Muscle layer of duodenum (tissue), 2 donors: ENCODE results near the gene COL21A1.

ENCODE experiments used
- H3K27ac ChIP-seq: one replicate; pipeline ENCODE4 v1.7.0; 2013; ENCODE audit warnings: mild to moderate bottlenecking, low read length
- H3K27me3 ChIP-seq: one replicate; pipeline ENCODE4 v1.7.0; 2013; ENCODE audit warnings: low read depth, mild to moderate bottlenecking, control low read depth, low read length
- H3K36me3 ChIP-seq, 2 donors: one replicate each; pipeline ENCODE4 v1.7.0; 2013; ENCODE audit warnings: low read length in 2 of 2, control low read depth in 1 of 2, mild to moderate bottlenecking in 1 of 2; ENCODE audit not compliant: insufficient read depth in 2 of 2, control insufficient read depth in 1 of 2
- H3K4me1 ChIP-seq, 2 donors: one replicate each; pipeline ENCODE4 v1.7.0; 2013; ENCODE audit warnings: low read length in 2 of 2, mild to moderate bottlenecking in 2 of 2, control low read depth in 1 of 2, moderate library complexity in 1 of 2; ENCODE audit not compliant: insufficient read depth in 2 of 2, control insufficient read depth in 1 of 2
- H3K4me3 ChIP-seq, 2 donors: one replicate each; pipeline ENCODE4 v1.7.0; 2013; ENCODE audit warnings: low read length in 2 of 2, low read depth in 1 of 2, mild to moderate bottlenecking in 1 of 2
- H3K9me3 ChIP-seq, 2 donors: one replicate each; pipeline ENCODE4 v1.7.0; 2013; ENCODE audit warnings: low read length in 2 of 2, control low read depth in 1 of 2, mild to moderate bottlenecking in 1 of 2; ENCODE audit not compliant: control insufficient read depth in 1 of 2
- donor health status: healthy.

The COL21A1 gene

GRCh38 chr6:56172144-56172543 is 75.2 kb downstream of the COL21A1 start:
- Histone ChIP-seq H3K9me3 (peaks cover 9 to 33% of the 10 kb centered on the region in 2 donors), H3K36me3 (peaks cover 0 to 3% of the 10 kb centered on the region in 2 donors)

GRCh38 chr6:56169366-56169765 is 78.0 kb downstream of the COL21A1 start:
- Histone ChIP-seq H3K4me3 (no peak overlapping the region), H3K4me1 (no peaks in the 10 kb centered on the region), H3K36me3 (peaks cover 0 to 3% of the 10 kb centered on the region in 2 donors), H3K27me3 (no peaks in the 10 kb centered on the region), H3K9me3 (peaks cover 9 to 22% of the 10 kb centered on the region in 2 donors), H3K27ac (no peak overlapping the region)

More at GRCh38 chr6:56172144-56172543, 75.2 kb downstream of the COL21A1 start:
- H3K27me3 ChIP-seq, result no peaks in the 10 kb centered on the region
- H3K4me1 ChIP-seq, result no peaks in the 10 kb centered on the region
- H3K27ac ChIP-seq, result no peak overlapping the region
- peak overlapping the region in 1 of 2 donors; percentile 8 for H3K4me3 ChIP-seq

GRCh38 chr6:56168596-56168995 is 78.8 kb downstream of the COL21A1 start:
- H3K4me3 ChIP-seq, result no peak overlapping the region
- H3K27me3 ChIP-seq, result no peaks in the 10 kb centered on the region
- H3K27ac ChIP-seq, result no peak overlapping the region
- peaks cover 0 to 3% of the 10 kb centered on the region in 2 donors for H3K36me3 ChIP-seq
- peaks cover 6 to 18% of the 10 kb centered on the region in 2 donors for H3K9me3 ChIP-seq
- H3K4me1 ChIP-seq, result no peaks in the 10 kb centered on the region

DNA sequence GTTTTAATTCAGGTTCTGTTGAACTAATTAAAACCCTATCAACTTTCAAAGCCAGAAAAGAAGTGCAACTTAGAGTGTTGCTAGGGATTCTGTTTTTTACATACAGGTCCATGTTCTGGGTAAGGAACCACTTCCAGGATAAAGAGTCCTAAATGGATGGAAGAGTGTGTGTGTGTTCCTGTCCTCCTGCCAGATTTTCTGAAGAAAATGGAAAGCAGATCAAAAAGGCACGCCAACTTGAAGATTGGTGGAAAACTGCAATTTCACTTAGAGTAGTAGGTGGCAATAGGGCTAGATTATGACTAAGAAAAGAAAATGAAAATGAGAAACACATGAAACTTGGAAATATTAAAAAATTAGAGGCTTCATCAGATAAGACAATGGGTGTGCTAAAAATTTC is 85.3 kb downstream of the COL21A1 start:
- Histone ChIP-seq H3K9me3 (no peaks in the 10 kb centered on the region), H3K27me3 (no peaks in the 10 kb centered on the region), H3K4me3 (no peak overlapping the region), H3K36me3 (no peaks in the 10 kb centered on the region), H3K27ac (no peak overlapping the region), H3K4me1 (no peaks in the 10 kb centered on the region)

- H3K9me3 ChIP-seq, result no peaks in the 10 kb centered on the region
- H3K36me3 ChIP-seq, result no peaks in the 10 kb centered on the region
- no peaks in the 10 kb centered on the region for H3K27me3 ChIP-seq
- no peak overlapping the region for H3K4me3 ChIP-seq
- no peak overlapping the region for H3K27ac ChIP-seq
- no peaks in the 10 kb centered on the region for H3K4me1 ChIP-seq
Measured at GRCh38 chr6:56160489-56160888, 86.9 kb downstream of the COL21A1 start.

- H3K4me1 ChIP-seq, result no peaks in the 10 kb centered on the region
- H3K27me3 ChIP-seq, result no peaks in the 10 kb centered on the region
- no peak overlapping the region for H3K27ac ChIP-seq
- peaks cover 0 to 9% of the 10 kb centered on the region in 2 donors for H3K36me3 ChIP-seq
- H3K4me3 ChIP-seq, result no peak overlapping the region
- H3K9me3 ChIP-seq, result no peaks in the 10 kb centered on the region
Measured at GRCh38 chr6:56158571-56158970, 88.8 kb downstream of the COL21A1 start.

GRCh38 chr6:56156643-56157042 is 90.7 kb downstream of the COL21A1 start:
- Histone ChIP-seq H3K36me3 (peaks cover 0 to 9% of the 10 kb centered on the region in 2 donors), H3K4me3 (no peak overlapping the region), H3K27ac (no peak overlapping the region), H3K4me1 (no peaks in the 10 kb centered on the region), H3K9me3 (peaks cover 0 to 6% of the 10 kb centered on the region in 2 donors), H3K27me3 (no peaks in the 10 kb centered on the region)

GRCh38 chr6:56155634-56156141 is 91.7 kb downstream of the COL21A1 start:
- no peak overlapping the region for H3K27ac ChIP-seq
- no peaks in the 10 kb centered on the region for H3K27me3 ChIP-seq
- peaks cover 0 to 6% of the 10 kb centered on the region in 2 donors for H3K9me3 ChIP-seq
- no peaks in the 10 kb centered on the region for H3K4me1 ChIP-seq
- H3K4me3 ChIP-seq, result no peak overlapping the region
- H3K36me3 ChIP-seq, result peaks cover 0 to 9% of the 10 kb centered on the region in 2 donors

GRCh38 chr6:56154076-56154475 is 93.3 kb downstream of the COL21A1 start:
- no peak overlapping the region for H3K27ac ChIP-seq
- H3K36me3 ChIP-seq, result peaks cover 0 to 9% of the 10 kb centered on the region in 2 donors
- H3K27me3 ChIP-seq, result no peaks in the 10 kb centered on the region
- no peaks in the 10 kb centered on the region for H3K4me1 ChIP-seq
- H3K4me3 ChIP-seq, result no peak overlapping the region
- H3K9me3 ChIP-seq, result peaks cover 0 to 6% of the 10 kb centered on the region in 2 donors

DNA sequence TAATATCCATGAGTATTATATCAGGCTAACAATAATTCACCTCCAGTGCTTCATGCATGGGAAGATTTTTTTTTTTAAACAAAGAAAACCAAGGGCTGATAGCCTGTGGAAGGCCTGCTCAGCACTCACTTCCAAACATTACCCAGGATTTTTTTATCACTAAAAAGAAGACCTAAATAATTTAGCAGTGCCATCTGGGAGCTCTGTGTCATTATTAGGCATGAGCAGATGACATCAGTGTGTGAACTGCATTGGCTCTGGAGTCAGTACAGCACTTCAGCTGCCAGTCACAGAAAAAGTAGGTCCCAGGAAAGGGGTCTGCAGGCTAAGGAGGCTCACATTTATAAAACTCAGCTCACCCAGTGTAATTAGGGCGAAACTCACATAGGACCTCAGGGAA is 94.8 kb downstream of the COL21A1 start:
- no peak overlapping the region for H3K27ac ChIP-seq
- no peak overlapping the region for H3K4me3 ChIP-seq
- no peaks in the 10 kb centered on the region for H3K27me3 ChIP-seq
- peaks cover 0 to 9% of the 10 kb centered on the region in 2 donors for H3K36me3 ChIP-seq
- H3K9me3 ChIP-seq, result peaks cover 0 to 6% of the 10 kb centered on the region in 2 donors
- no peaks in the 10 kb centered on the region for H3K4me1 ChIP-seq

DNA sequence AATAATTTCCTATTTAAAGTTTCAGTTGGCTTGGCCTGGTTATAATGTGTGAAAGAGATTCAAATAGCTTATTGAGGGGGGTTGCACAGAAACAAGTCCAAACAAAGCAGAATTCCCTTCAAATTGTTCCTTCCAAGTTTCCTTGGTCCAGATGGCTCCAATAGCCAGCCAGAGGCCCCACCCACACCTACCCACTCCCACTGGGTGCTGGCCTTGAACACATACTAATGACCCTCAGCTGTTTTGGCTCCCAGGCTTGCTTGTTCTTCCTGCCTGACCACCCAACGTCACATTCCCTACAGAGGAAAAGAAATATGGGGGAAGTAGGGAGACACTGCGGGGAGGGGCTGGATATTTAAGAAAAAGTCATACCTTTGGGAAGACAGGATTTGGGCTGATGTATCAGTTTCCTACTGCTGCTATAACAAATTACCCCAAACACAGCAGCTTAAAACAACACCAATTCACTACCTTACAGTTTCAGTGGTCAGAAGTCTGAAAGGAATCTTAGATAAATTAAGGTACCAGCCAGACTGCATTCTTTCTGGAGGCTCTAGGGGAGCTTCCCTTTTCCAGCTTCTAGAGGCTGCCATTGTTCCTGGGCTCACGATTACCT is 95.7 kb downstream of the COL21A1 start:
- H3K4me1 ChIP-seq, result peaks cover 0 to 1% of the 10 kb centered on the region in 2 donors
- H3K9me3 ChIP-seq, result peaks cover 0 to 6% of the 10 kb centered on the region in 2 donors
- H3K27ac ChIP-seq, result no peak overlapping the region

More for the DNA sequence above, 95.7 kb downstream of the COL21A1 start:
- Histone ChIP-seq H3K36me3 (peaks cover 0 to 9% of the 10 kb centered on the region in 2 donors), H3K27me3 (no peaks in the 10 kb centered on the region), H3K4me3 (no peak overlapping the region)
